ENCODE data around the gene ANKRD35. TPM values are rescaled to one million over a fixed set of nuclear protein-coding genes. Genes with fewer than 3 reads are reported as not detected.

ANKRD35 gene
- total and polyA plus RNA-seq, 9 of the 15 experiments (the other 6 are each of a cell fraction or from before 2014, with no cell fraction given) = 0.07 to 0.14 (median 0.07) TPM; not detected in 5

DNA sequence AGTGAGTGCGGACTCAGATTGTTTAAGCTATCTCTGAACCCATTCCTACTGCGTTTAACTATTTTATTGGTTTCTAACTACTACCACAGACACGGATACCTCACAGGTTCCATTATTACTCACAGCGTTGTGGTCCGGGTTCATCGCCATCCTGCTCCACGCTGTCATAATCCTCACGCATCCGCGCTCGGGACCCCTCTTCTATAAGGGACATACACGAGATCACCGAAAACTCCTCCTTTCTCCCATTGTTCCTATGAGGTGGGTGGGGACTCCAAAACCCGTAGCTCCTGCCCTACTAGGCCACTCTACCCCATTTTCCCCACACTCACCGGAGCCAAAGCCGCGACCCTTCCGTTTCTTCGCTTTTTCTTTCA lies 41.0 kb upstream of the ANKRD35 start:
- Histone ChIP-seq H3K4me3 (peak overlapping the region; percentile 70), H3K4me2 (ENCODE audit: insufficient read depth, low read length) (peak overlapping the region; percentile 94), H3K27ac (ENCODE audit: extremely low read depth, low read depth, low read length) (peak overlapping the region; percentile 96), H4K20me1 (replicated peaks; ENCODE audit: control insufficient read depth, insufficient read depth, low read length) (0 out of 2 replicates have a peak, but pooled peaks cover 3% of the 10 kb centered on the region), H2AFZ (ENCODE audit: low read depth, low read length) (peak overlapping the region; percentile 84), H3K9me3 (replicated peaks; ENCODE audit: control insufficient read depth, insufficient read depth, low read depth, low read length) (no peaks in the 10 kb centered on the region), H3K9ac (ENCODE audit: insufficient read depth in 1 of 2, low read depth in 2 of 2, low read length in 2 of 2) (peak overlapping the region; percentile 91 to 96), H3K27me3 (ENCODE audit: control insufficient read depth in 2 of 2, insufficient read depth in 2 of 2, low read length in 2 of 2) (no peaks in the 10 kb centered on the region), H3K36me3 (ENCODE audit: control insufficient read depth, insufficient read depth, low read length) (peaks cover 27% of the 10 kb centered on the region), H3K79me2 (ENCODE audit: control insufficient read depth, insufficient read depth, low read length) (peaks cover 22% of the 10 kb centered on the region), H3K9me1 (ENCODE audit: control insufficient read depth, insufficient read depth, low read length) (no peaks in the 10 kb centered on the region), H3K4me1 (replicated peaks in 1 of 2; ENCODE audit: control insufficient read depth in 2 of 2, insufficient read depth in 2 of 2, low read length in 2 of 2) (peaks cover 4 to 8% of the 10 kb centered on the region in 2 experiments; a peak in 4 of 5 replicates)
- CTCF ChIA-PET (ENCODE audit: low intra/inter-chr PET ratio) = no interaction called here
- POLR2A ChIA-PET = interaction anchor here (0.6 to 2.1 kb wide), 18 partner anchors 8 to 111 kb away, joined by 3 to 18 read pairs (median 7); partner anchors contain the start of genes ANKRD34A, LIX1L, PEX11B and PIAS3
- TSS peak; percentile 73 for BruUV-seq (replicated peaks)
- FAIRE-seq = no peak
- DNase-seq (ENCODE audit: extremely low read depth in 1 of 4, low spot score in 3 of 4) = no peak
- no peak for TF ChIP-seq TAF7 (tag; IDR thresholded peaks at IDR 0.05)
- no peak for TF ChIP-seq ZNF146 (CRISPR knock-in tag; IDR thresholded peaks at IDR 0.05; ENCODE audit: unreplicated experiment)
- TF ChIP-seq ARHGAP35 (IDR thresholded peaks at IDR 0.05; ENCODE audit: partially characterized antibody) = no peak
- TF ChIP-seq, protein P1, sequence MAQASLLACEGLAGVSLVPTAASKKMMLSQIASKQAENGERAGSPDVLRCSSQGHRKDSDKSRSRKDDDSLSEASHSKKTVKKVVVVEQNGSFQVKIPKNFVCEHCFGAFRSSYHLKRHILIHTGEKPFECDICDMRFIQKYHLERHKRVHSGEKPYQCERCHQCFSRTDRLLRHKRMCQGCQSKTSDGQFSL (CRISPR knock-in tag; IDR thresholded peaks at IDR 0.05) = no peak
- TF ChIP-seq, protein P1 (tag; IDR thresholded peaks at IDR 0.05) = no peak
- no peak for TF ChIP-seq EWSR1 (IDR thresholded peaks at IDR 0.05; ENCODE audit: borderline replicate concordance, low read depth, partially characterized antibody)
- TF ChIP-seq KAT7 (CRISPR knock-in tag; IDR thresholded peaks at IDR 0.05; ENCODE audit: borderline replicate concordance) = peak; percentile 16; the same call in 1 of the 2 replicates
- TF ChIP-seq MAZ (CRISPR knock-in tag; conservative IDR thresholded peaks at IDR 0.05 in 1 of 2, IDR thresholded peaks at IDR 0.05 in 1 of 2) = no peak
- TF ChIP-seq, protein P2, sequence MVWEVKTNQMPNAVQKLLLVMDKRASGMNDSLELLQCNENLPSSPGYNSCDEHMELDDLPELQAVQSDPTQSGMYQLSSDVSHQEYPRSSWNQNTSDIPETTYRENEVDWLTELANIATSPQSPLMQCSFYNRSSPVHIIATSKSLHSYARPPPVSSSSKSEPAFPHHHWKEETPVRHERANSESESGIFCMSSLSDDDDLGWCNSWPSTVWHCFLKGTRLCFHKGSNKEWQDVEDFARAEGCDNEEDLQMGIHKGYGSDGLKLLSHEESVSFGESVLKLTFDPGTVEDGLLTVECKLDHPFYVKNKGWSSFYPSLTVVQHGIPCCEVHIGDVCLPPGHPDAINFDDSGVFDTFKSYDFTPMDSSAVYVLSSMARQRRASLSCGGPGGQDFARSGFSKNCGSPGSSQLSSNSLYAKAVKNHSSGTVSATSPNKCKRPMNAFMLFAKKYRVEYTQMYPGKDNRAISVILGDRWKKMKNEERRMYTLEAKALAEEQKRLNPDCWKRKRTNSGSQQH (CRISPR knock-in tag; IDR thresholded peaks at IDR 0.05) = no peak
- TF ChIP-seq PML (IDR thresholded peaks at IDR 0.05; ENCODE audit: low read length) = no peak
- no peak for TF ChIP-seq PCBP1 (IDR thresholded peaks at IDR 0.05; ENCODE audit: low read depth, low read length, poor library complexity, severe bottlenecking)
- no peak for TF ChIP-seq SRSF9 (IDR thresholded peaks at IDR 0.05; ENCODE audit: borderline replicate concordance, low read depth, low read length)
- 0 out of 2 replicates have a peak, but pooled peaks have one; percentile 4 for TF ChIP-seq PTBP1 (IDR thresholded peaks at IDR 0.05; ENCODE audit: low read depth, low read length)
- no peak for TF ChIP-seq ADNP (tag; IDR thresholded peaks at IDR 0.05)
- 4% methylated on average over 18 of the region's 19 CpGs for WGBS (ENCODE audit: insufficient coverage, low coverage, missing lambda C conversion rate)
- in situ Hi-C loops (cut with MboI) = no loop called here
- ATAC-seq = peak; percentile 4
- intact Hi-C loops (cut with micrococcal nuclease) = no loop called here
